Endothelial cell of umbilical vein (primary cell): ENCODE measurements around the gene COX10. TPM values are rescaled to one million over a fixed set of nuclear protein-coding genes. Genes with fewer than 3 reads are reported as not detected.

Experiments
- BruUV-seq: library from RNA; stranded (reverse); fragments of 400-500 nt; replicated peaks from 2 replicates; lab custom pipeline; 2021; lab: Mats Ljungman, UMichigan
- CTCF ChIA-PET: fragments of 300-600, 350-600 bp; sonication (Branson Sonifier 250); formaldehyde crosslinking; loops from one replicate; lab custom pipeline; 2021; ENCODE audit warnings: antibody characterized with exemption, inconsistent platforms; lab: Charles Lee
- POLR2A ChIA-PET: fragments of 300-600, 350-600 bp; sonication (Branson Sonifier 250); formaldehyde crosslinking; loops from one replicate; lab custom pipeline; 2021; ENCODE audit warnings: antibody characterized with exemption, inconsistent platforms; lab: Charles Lee
- DNase-seq: peaks from one replicate; pipeline ENCODE4 v3.0.0-alpha.2; 2011; ENCODE audit warnings: low read depth, low spot score
- FAIRE-seq: peaks from 2 replicates; lab custom pipeline; 2011; peaks lifted over from hg19 to GRCh38; lab: Jason Lieb, UNC
- H2AFZ ChIP-seq: 2 replicates; pipeline ENCODE4 v1.6.0; 2012; ENCODE audit warnings: low read depth, low read length, control low read depth, inconsistent platforms
- H3K27ac ChIP-seq: 2 replicates; pipeline ENCODE4 v1.5.1; 2011; ENCODE audit warnings: low read depth, mild to moderate bottlenecking, control low read depth, low read length, moderate library complexity; ENCODE audit not compliant: insufficient read depth
- H3K27me3 ChIP-seq, 2 experiments: 2 replicates each; pipeline versions ENCODE4 v1.6.0 to v1.6.1; 2011; ENCODE audit warnings: low read length in 2 of 2, mixed read lengths in 1 of 2; ENCODE audit not compliant: control insufficient read depth in 2 of 2, insufficient read depth in 2 of 2
- H3K36me3 ChIP-seq, 2 experiments: 2 replicates in 1 of 2; 3 replicates in 1 of 2; pipeline ENCODE4 v1.5.1; 2011; ENCODE audit warnings: low read length in 2 of 2, mild to moderate bottlenecking in 1 of 2, moderate library complexity in 1 of 2; ENCODE audit not compliant: control insufficient read depth in 2 of 2, insufficient read depth in 2 of 2; ENCODE audit errors: extremely low read depth in 1 of 2
- H3K4me1 ChIP-seq: 3 replicates; pipeline ENCODE4 v1.5.1; 2011; ENCODE audit warnings: mild to moderate bottlenecking, low read length; ENCODE audit not compliant: control insufficient read depth, insufficient read depth; ENCODE audit errors: extremely low read depth
- H3K4me2 ChIP-seq: 2 replicates; pipeline ENCODE4 v1.6.1; 2011; ENCODE audit warnings: low read length, control low read depth, mixed read lengths; ENCODE audit not compliant: insufficient read depth
- H3K4me3 ChIP-seq, 3 experiments: fragments of 200-600 bp in 1 of 3; sonication (generic), shearing (Covaris generic) in 1 of 3; replicated peaks in 1 of 3; 2 replicates each; pipeline ENCODE4 v1.5.1; 2011 to 2016; ENCODE audit warnings: control low read depth in 3 of 3, low read length in 3 of 3, mild to moderate bottlenecking in 2 of 3, inconsistent platforms in 1 of 3, low read depth in 1 of 3, moderate library complexity in 1 of 3; ENCODE audit not compliant: insufficient read depth in 1 of 3
- H3K79me2 ChIP-seq: 2 replicates; pipeline ENCODE4 v1.6.0; 2012; ENCODE audit warnings: low read length, inconsistent platforms; ENCODE audit not compliant: control insufficient read depth, insufficient read depth
- H3K9ac ChIP-seq: replicated peaks from 2 replicates; pipeline ENCODE3; 2011; ENCODE audit warnings: low read length, control low read depth; ENCODE audit not compliant: insufficient read depth; ENCODE audit errors: extremely low read depth
- H3K9me1 ChIP-seq: replicated peaks from 3 replicates; pipeline ENCODE4 v1.6.0; 2011; ENCODE audit warnings: mild to moderate bottlenecking, low read length; ENCODE audit not compliant: control insufficient read depth, insufficient read depth; ENCODE audit errors: extremely low read depth
- H3K9me3 ChIP-seq: replicated peaks from 2 replicates; pipeline ENCODE4 v1.5.1; 2012; ENCODE audit warnings: low read length, inconsistent platforms; ENCODE audit not compliant: control insufficient read depth, insufficient read depth
- H4K20me1 ChIP-seq: replicated peaks from 2 replicates; pipeline ENCODE3; 2011; ENCODE audit warnings: mild to moderate bottlenecking, low read length; ENCODE audit not compliant: control insufficient read depth, insufficient read depth; ENCODE audit errors: extremely low read depth
- CTCF ChIP-seq, 2 donors: IDR thresholded peaks; 1 replicate in 1 of 2; 2 replicates in 1 of 2; pipeline ENCODE4 v1.5.1; 2011; ENCODE audit warnings: low read length in 2 of 2, mild to moderate bottlenecking in 2 of 2, moderate library complexity in 2 of 2, control low read depth in 1 of 2, inconsistent platforms in 1 of 2, low read depth in 1 of 2; ENCODE audit not compliant: insufficient read depth in 1 of 2; ENCODE audit errors: extremely low read depth in 1 of 2
- EZH2 ChIP-seq: IDR thresholded peaks from 2 replicates; pipeline ENCODE4 v1.6.1; 2012; ENCODE audit warnings: borderline replicate concordance, low read depth, mild to moderate bottlenecking, moderate library complexity, low read length, inconsistent platforms; ENCODE audit not compliant: severe bottlenecking
- FOS ChIP-seq: IDR thresholded peaks from 2 replicates; pipeline ENCODE4 v1.6.1; 2011; ENCODE audit warnings: mild to moderate bottlenecking, low read length, moderate library complexity, borderline replicate concordance; ENCODE audit not compliant: insufficient read depth
- GATA2 ChIP-seq: IDR thresholded peaks from 2 replicates; pipeline ENCODE4 v1.7.0; 2011; ENCODE audit warnings: low read depth, mild to moderate bottlenecking, moderate library complexity, mixed read lengths, low read length; ENCODE audit not compliant: insufficient read length, insufficient read depth
- JUN ChIP-seq: IDR thresholded peaks from 2 replicates; pipeline ENCODE4 v1.6.1; 2011; ENCODE audit warnings: borderline replicate concordance, low read depth; ENCODE audit not compliant: insufficient read length, insufficient read depth
- MAX ChIP-seq: IDR thresholded peaks from 2 replicates; pipeline ENCODE4 v1.6.1; 2011; ENCODE audit not compliant: insufficient read depth, insufficient read length
- MYC ChIP-seq: IDR thresholded peaks from one replicate; pipeline ENCODE4 v1.6.1; 2011; ENCODE audit warnings: mild to moderate bottlenecking, low read depth, low read length
- POLR2A ChIP-seq: IDR thresholded peaks from 2 replicates; pipeline ENCODE4 v1.6.1; 2012; ENCODE audit warnings: low read depth, mild to moderate bottlenecking, control low read depth, low read length
- POLR2AphosphoS5 ChIP-seq: IDR thresholded peaks from 2 replicates; pipeline ENCODE4 v1.6.1; 2012; ENCODE audit warnings: low read depth, mild to moderate bottlenecking, control low read depth, low read length, moderate library complexity; ENCODE audit not compliant: insufficient read depth
- dilution Hi-C: fragments of 300-500 bp; cut with MboI; formaldehyde crosslinking; loops from one replicate; pipeline ENCODE4 v1.15.0; 2019; ENCODE audit warnings: low sequenced_read_pairs; ENCODE audit not compliant: extremely low pct_ligation_motif_present
- intact Hi-C: fragments of 100-400 bp; cut with micrococcal nuclease; formaldehyde crosslinking; loops from one replicate; pipeline ENCODE4 v1.10.0; 2022
- polyA plus RNA-seq, 4 experiments: library from polyadenylated mRNA; depleted of rRNA in 3 of 4; stranded (reverse) in 3 of 4; unstranded in 1 of 4; fragments of >200 nt; gene quantifications; 2 replicates each; pipeline versions ENCODE4 v1.2.1 to v1.2.3, GENCODE V29; 2011 to 2012; ENCODE audit warnings: missing spikeins in 1 of 4
- total RNA-seq: library from RNA; stranded (reverse); gene quantifications from 2 replicates; pipeline ENCODE4 v1.2.3, GENCODE V29; 2021

COX10 gene
- total and polyA plus RNA-seq, 2 donors (not counting 3 experiments of a cell fraction or from before 2014, with no cell fraction given), result 9.8 to 12.1 TPM

- dilution Hi-C loops (no loop called here), intact Hi-C loops (loop anchor here (10.0 kb wide), 1 partner anchor 203 kb away; the partner anchor contains the start of gene CDRT15)
- no TSS peak for BruUV-seq
- Histone ChIP-seq H3K9me1 (no peaks in the 10 kb centered on the region), H3K9ac (no peak overlapping the region), H3K4me2 (no peak overlapping the region), H3K79me2 (no peaks in the 10 kb centered on the region), H4K20me1 (no peaks in the 10 kb centered on the region), H3K4me3 (no peak overlapping the region), H3K27ac (no peak overlapping the region), H3K9me3 (no peaks in the 10 kb centered on the region), H2AFZ (no peak overlapping the region), H3K4me1 (no peaks in the 10 kb centered on the region), H3K36me3 (no peaks in the 10 kb centered on the region), H3K27me3 (no peaks in the 10 kb centered on the region)
- POLR2A ChIA-PET, result no interaction called here
- CTCF ChIA-PET, result no interaction called here
- FAIRE-seq (no peak), DNase-seq (no peak)
- TF ChIP-seq GATA2, result no peak
- TF ChIP-seq EZH2, result no peak
- TF ChIP-seq POLR2AphosphoS5, result no peak
- TF ChIP-seq FOS, result no peak
Measured at GRCh38 chr17:14032234-14032633, 37.1 kb upstream of the COX10 start.

- Histone ChIP-seq H3K4me1 (no peaks in the 10 kb centered on the region), H3K27me3 (no peaks in the 10 kb centered on the region), H3K4me2 (no peak overlapping the region), H3K79me2 (no peaks in the 10 kb centered on the region), H3K27ac (no peak overlapping the region), H4K20me1 (no peaks in the 10 kb centered on the region), H3K9me3 (no peaks in the 10 kb centered on the region), H3K9me1 (no peaks in the 10 kb centered on the region), H3K9ac (no peak overlapping the region), H3K4me3 (no peak overlapping the region), H2AFZ (no peak overlapping the region), H3K36me3 (no peaks in the 10 kb centered on the region)
- dilution Hi-C loops (no loop called here), intact Hi-C loops (loop anchor here (10.0 kb wide), 1 partner anchor 202 kb away; the partner anchor contains the start of gene CDRT15)
- DNase-seq (no peak), FAIRE-seq (no peak)
- BruUV-seq, result no TSS peak
- POLR2A ChIA-PET, result no interaction called here
- CTCF ChIA-PET, result interaction anchor here (0.6 to 0.7 kb wide), 2 partner anchors 15 to 47 kb away, joined by 3 read pairs; no protein-coding TSS in a partner anchor
- TF ChIP-seq MAX (no peak), FOS (no peak), POLR2A (no peak), MYC (no peak), GATA2 (no peak), CTCF (IDR thresholded peaks at IDR 0.05; ENCODE audit: extremely low read depth in 1 of 2, insufficient read depth in 1 of 2, low read depth in 1 of 2, low read length in 2 of 2) (no peak), POLR2AphosphoS5 (no peak), JUN (no peak), EZH2 (no peak)
Measured at GRCh38 chr17:14033166-14033565, 36.1 kb upstream of the COX10 start.
